Lung (tissue), 12 donors: ENCODE results near the gene RFX1. TPM values are rescaled to one million over a fixed set of nuclear protein-coding genes. Genes with fewer than 3 reads are reported as not detected.

ENCODE experiments used
- ATAC-seq: fragments of 200-7000 bp; cut with Tn5 transposase; one replicate; pipeline ENCODE4 v1.9.1; 2020; ENCODE audit warnings: moderate number of reproducible peaks; ENCODE audit not compliant: insufficient read depth, low FRiP score
- DNase-seq, 3 donors: peaks; one replicate each; pipeline ENCODE4 v3.0.0-alpha.2; 2013 to 2017
- H3K27ac ChIP-seq, 2 donors: one replicate each; pipeline ENCODE4 v1.5.1; 2013; ENCODE audit warnings: mild to moderate bottlenecking in 2 of 2, moderate library complexity in 2 of 2, control low read depth in 1 of 2, inconsistent platforms in 1 of 2, low read depth in 1 of 2, low read length in 1 of 2
- H3K27me3 ChIP-seq, 3 donors: one replicate each; pipeline ENCODE4 v1.5.1; 2013; ENCODE audit warnings: low read length in 2 of 3; ENCODE audit not compliant: control insufficient read depth in 3 of 3, insufficient read depth in 3 of 3
- H3K36me3 ChIP-seq, 4 donors: one replicate each; pipeline ENCODE4 v1.5.1; 2013; ENCODE audit warnings: low read length in 4 of 4, mild to moderate bottlenecking in 1 of 4, moderate library complexity in 1 of 4; ENCODE audit not compliant: control insufficient read depth in 4 of 4, insufficient read depth in 4 of 4
- H3K4me1 ChIP-seq, 5 donors: one replicate each; pipeline ENCODE4 v1.5.1; 2013; ENCODE audit warnings: low read length in 5 of 5, mild to moderate bottlenecking in 2 of 5, moderate library complexity in 1 of 5; ENCODE audit not compliant: control insufficient read depth in 5 of 5, insufficient read depth in 5 of 5
- H3K4me3 ChIP-seq: one replicate; pipeline ENCODE4 v1.5.1; 2013; ENCODE audit warnings: mild to moderate bottlenecking, control low read depth, moderate library complexity
- H3K9ac ChIP-seq, 2 donors: one replicate each; pipeline ENCODE4 v1.5.1; 2013; ENCODE audit warnings: low read length in 2 of 2, control low read depth in 1 of 2; ENCODE audit not compliant: insufficient read depth in 1 of 2
- H3K9me3 ChIP-seq, 4 donors: one replicate each; pipeline ENCODE4 v1.5.1; 2013; ENCODE audit warnings: low read length in 3 of 4, mild to moderate bottlenecking in 1 of 4, moderate library complexity in 1 of 4; ENCODE audit not compliant: control insufficient read depth in 4 of 4, insufficient read depth in 3 of 4
- WGBS, 2 donors: extraction: QIAGEN DNeasy Blood & Tissue Kit; methylation state at CpG; one replicate each; pipeline ENCODE4 v1.1.7; 2013; 5-methylcytosine and 5-hydroxymethylcytosine counted together
- polyA plus RNA-seq, 2 donors: library from polyadenylated mRNA; stranded (reverse); fragments of 200-250 nt; gene quantifications; one replicate each; pipeline ENCODE4 v1.2.1, GENCODE V29; 2013
- total RNA-seq, 2 donors: library from RNA; depleted of rRNA in 1 of 2; stranded (reverse); fragments of >200 nt in 1 of 2; gene quantifications; one replicate each; pipeline ENCODE4 v1.2.1, GENCODE V29; 2014 to 2021
- TF ChIP-seq, protein P1 (sequence below): IDR thresholded peaks from 2 replicates; pipeline ENCODE4 v1.5.1; 2012; ENCODE audit warnings: mild to moderate bottlenecking; ENCODE audit errors: control extremely low read depth, extremely low read depth
- donor health status: control.
- donor health status: control.
- donor health status: Bipolar disorder and iron deficiency.
- donor health status: healthy.
- donor health status: DM: yes; HTN: yes; CAD: no.

The RFX1 gene
- total and polyA plus RNA-seq, 4 donors: 5.7 to 18.6 (median 8.0) TPM

DNA sequence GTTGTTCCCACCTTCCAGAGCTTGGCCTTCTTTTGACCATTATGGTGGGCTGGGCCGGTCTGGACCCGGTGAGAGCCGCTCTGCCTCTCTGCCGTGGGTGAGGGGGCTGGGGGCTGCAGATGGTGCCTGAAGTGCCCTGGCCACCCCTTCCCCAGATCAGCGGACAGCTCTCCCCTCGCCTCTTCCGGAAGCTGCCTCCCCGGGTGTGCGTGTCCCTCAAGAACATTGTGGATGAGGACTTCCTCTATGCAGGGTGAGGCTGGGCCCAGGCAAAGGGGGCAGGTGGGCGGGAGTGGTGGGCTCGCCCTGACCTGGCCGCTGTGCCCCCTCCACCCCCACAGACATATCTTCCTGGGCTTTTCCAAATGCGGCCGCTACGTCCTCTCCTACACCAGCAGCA, 51.9 kb downstream of the RFX1 start:
- DNase-seq: no peak
- peaks cover 5 to 34% (median 15%) of the 10 kb centered on the region in 4 donors for H3K36me3 ChIP-seq
- no peaks in the 10 kb centered on the region for H3K9me3 ChIP-seq
- TF ChIP-seq, protein P1, sequence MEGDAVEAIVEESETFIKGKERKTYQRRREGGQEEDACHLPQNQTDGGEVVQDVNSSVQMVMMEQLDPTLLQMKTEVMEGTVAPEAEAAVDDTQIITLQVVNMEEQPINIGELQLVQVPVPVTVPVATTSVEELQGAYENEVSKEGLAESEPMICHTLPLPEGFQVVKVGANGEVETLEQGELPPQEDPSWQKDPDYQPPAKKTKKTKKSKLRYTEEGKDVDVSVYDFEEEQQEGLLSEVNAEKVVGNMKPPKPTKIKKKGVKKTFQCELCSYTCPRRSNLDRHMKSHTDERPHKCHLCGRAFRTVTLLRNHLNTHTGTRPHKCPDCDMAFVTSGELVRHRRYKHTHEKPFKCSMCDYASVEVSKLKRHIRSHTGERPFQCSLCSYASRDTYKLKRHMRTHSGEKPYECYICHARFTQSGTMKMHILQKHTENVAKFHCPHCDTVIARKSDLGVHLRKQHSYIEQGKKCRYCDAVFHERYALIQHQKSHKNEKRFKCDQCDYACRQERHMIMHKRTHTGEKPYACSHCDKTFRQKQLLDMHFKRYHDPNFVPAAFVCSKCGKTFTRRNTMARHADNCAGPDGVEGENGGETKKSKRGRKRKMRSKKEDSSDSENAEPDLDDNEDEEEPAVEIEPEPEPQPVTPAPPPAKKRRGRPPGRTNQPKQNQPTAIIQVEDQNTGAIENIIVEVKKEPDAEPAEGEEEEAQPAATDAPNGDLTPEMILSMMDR: no peak
- H3K27ac ChIP-seq: no peak overlapping the region
- ATAC-seq: no peak
- H3K4me1 ChIP-seq: peaks cover 0 to 11% (median 7%) of the 10 kb centered on the region in 5 donors
- 91 to 93% methylated on average over 15 of the region's 15 CpGs for WGBS, 2 donors
- no peaks in the 10 kb centered on the region for H3K27me3 ChIP-seq
- H3K4me3 ChIP-seq: no peak overlapping the region
- no peak overlapping the region for H3K9ac ChIP-seq

DNA sequence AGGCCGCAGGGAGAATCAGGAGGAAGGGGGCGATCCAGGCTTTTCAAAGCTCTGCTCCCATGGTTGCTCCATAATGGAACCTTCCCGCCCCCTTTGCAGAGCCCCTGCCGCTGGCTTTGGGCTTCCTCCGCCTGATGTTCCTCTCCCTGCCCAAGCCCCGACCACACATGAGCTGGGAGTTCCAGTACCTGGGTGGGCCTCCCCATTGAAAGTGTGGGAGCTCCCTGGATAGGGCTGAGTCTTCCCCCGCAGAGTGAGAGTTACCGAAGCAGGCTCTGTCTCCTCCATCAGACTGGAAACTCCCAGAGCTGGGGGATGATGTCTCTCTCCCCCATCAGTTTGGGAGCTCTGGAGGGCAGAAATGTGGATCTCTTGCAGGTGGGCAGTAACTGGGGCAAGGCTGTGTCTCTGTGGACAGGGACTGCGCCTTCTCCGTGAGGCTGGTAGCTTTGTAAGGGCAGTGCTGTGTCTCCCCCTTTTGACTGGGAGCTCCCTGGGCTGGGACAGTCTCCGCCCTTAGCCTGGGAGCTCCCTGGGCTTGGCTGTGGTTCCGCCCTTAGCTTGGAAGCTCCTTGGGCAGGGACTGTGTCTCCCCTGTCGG, 53.1 kb downstream of the RFX1 start:
- Histone ChIP-seq H3K4me1 (peaks cover 0 to 11% (median 7%) of the 10 kb centered on the region in 5 donors), H3K27ac (peak overlapping the region in 1 of 2 donors; percentile 21), H3K9me3 (no peaks in the 10 kb centered on the region), H3K9ac (peak overlapping the region in 1 of 2 donors; percentile 58), H3K4me3 (peak overlapping the region; percentile 70), H3K36me3 (peaks cover 5 to 26% (median 15%) of the 10 kb centered on the region in 4 donors), H3K27me3 (no peaks in the 10 kb centered on the region)
- DNase-seq (peak in 2 of 3 donors; percentile 34 to 39), ATAC-seq (no peak)
- TF ChIP-seq, protein P1: no peak
- 4 to 7% methylated on average over 13 of the region's 13 CpGs for WGBS, 2 donors

DNA sequence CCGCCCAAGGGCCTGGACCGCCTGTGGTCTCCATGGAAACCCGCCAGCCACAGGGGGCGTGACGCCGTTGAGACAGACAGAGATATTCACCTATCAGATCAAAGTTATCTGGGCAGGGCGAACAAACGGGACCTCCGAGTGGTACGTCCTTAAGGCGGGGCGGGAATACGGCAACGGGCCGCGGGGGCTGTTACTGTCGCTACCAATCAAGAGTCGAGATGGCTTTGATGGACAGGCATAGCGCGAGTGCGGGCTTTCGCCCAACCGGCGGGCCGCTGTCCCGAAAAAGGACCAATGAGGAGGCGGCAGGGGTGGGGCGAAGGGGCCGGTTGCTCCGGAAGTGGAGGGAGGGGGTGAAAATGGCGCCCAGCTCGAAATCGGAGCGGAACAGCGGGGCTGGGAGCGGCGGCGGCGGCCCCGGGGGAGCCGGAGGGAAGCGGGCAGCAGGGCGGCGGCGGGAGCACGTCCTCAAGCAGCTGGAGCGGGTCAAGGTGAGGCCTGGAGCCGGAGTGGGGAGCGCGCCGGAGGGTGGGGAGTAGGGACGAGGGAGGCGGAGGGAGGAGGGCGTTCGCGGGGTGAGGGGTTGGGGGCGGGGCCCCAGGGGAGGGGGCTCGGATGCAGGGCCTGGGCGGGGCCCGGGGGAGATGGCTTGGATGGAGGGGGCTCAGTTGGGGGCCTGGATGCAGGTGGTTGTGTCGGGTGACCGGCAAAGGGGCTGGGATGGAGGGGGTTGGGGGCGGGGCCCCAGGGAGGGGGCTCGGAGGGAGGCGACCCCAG, 53.8 kb downstream of the RFX1 start, which contains the start of gene DCAF15:
DCAF15 (plus strand) TSS at position 356 of the 777 bp plus-strand sequence; CDS start at position 360, 4 bp downstream.
- peaks cover 5 to 22% (median 14%) of the 10 kb centered on the region in 4 donors for H3K36me3 ChIP-seq
- WGBS, 2 donors: 0 to 1% methylated on average over 53 to 60 of the region's 65 CpGs
- peak within 1 kb of the TSS; percentile 90 to 98 for H3K27ac ChIP-seq

More for the DNA sequence above, 53.8 kb downstream of the RFX1 start, which contains the start of gene DCAF15:
- DNase-seq: peak; percentile 100
- ATAC-seq: peak; percentile 99
- H3K4me3 ChIP-seq: peak within 1 kb of the TSS; percentile 97
- H3K9me3 ChIP-seq: no peaks in the 10 kb centered on the region
- TF ChIP-seq, protein P1: no peak
- no peaks in the 10 kb centered on the region for H3K27me3 ChIP-seq
- H3K9ac ChIP-seq: peak within 1 kb of the TSS; percentile 16 to 58
- peaks cover 0 to 11% (median 7%) of the 10 kb centered on the region in 5 donors for H3K4me1 ChIP-seq
